Aorta (tissue), 5 donors: ENCODE data around the gene SLC9A9. TPM values are rescaled to one million over a fixed set of nuclear protein-coding genes. Genes with fewer than 3 reads are reported as not detected.

ENCODE experiments used
- ATAC-seq: fragments of 200-7000 bp; cut with Tn5 transposase; one replicate; pipeline ENCODE4 v1.9.1; 2022; ENCODE audit warnings: moderate library complexity; ENCODE audit not compliant: low FRiP score
- DNase-seq, 2 donors: peaks; one replicate each; pipeline ENCODE4 v3.0.0-alpha.2; 2020
- H3K27ac ChIP-seq, 2 donors: one replicate each; pipeline ENCODE4 v1.5.1; 2013; ENCODE audit warnings: low read length in 2 of 2, mild to moderate bottlenecking in 2 of 2, moderate library complexity in 2 of 2, control low read depth in 1 of 2, inconsistent platforms in 1 of 2, low read depth in 1 of 2
- H3K27me3 ChIP-seq, 2 donors: one replicate each; pipeline ENCODE4 v1.6.1; 2013; ENCODE audit warnings: control low read depth in 1 of 2, low read length in 1 of 2, mild to moderate bottlenecking in 1 of 2, moderate library complexity in 1 of 2; ENCODE audit not compliant: insufficient read depth in 2 of 2, control insufficient read depth in 1 of 2
- H3K36me3 ChIP-seq, 2 donors: one replicate each; pipeline ENCODE4 v1.6.1; 2013; ENCODE audit warnings: control low read depth in 1 of 2, low read length in 1 of 2, mild to moderate bottlenecking in 1 of 2; ENCODE audit not compliant: insufficient read depth in 2 of 2, control insufficient read depth in 1 of 2
- H3K4me1 ChIP-seq, 2 donors: one replicate each; pipeline ENCODE4 v1.6.1; 2013; ENCODE audit warnings: low read length in 2 of 2, control low read depth in 1 of 2, mild to moderate bottlenecking in 1 of 2, moderate library complexity in 1 of 2; ENCODE audit not compliant: insufficient read depth in 2 of 2, control insufficient read depth in 1 of 2
- H3K4me3 ChIP-seq, 2 donors: one replicate each; pipeline ENCODE4 v1.5.1; 2013; ENCODE audit warnings: low read length in 2 of 2, control low read depth in 1 of 2, mild to moderate bottlenecking in 1 of 2
- H3K9me3 ChIP-seq: one replicate; pipeline ENCODE4 v1.6.1; 2013; ENCODE audit warnings: mild to moderate bottlenecking, low read length; ENCODE audit not compliant: control insufficient read depth
- WGBS, 2 donors: extraction: QIAGEN DNeasy Blood & Tissue Kit; methylation state at CpG; one replicate each; pipeline ENCODE4 v1.1.7; 2013; 5-methylcytosine and 5-hydroxymethylcytosine counted together
- intact Hi-C, 2 donors: fragments of 100-400 bp; cut with DNase I; formaldehyde crosslinking; loops; one replicate each; pipeline versions ENCODE4 v1.14.2 to v1.15.0; 2022
- polyA plus RNA-seq, 2 donors: library from polyadenylated mRNA; stranded (reverse); fragments of 200-250 nt; gene quantifications; one replicate each; pipeline ENCODE4 v1.2.3, GENCODE V29; 2013
- total RNA-seq, 2 donors: library from RNA; stranded (reverse); fragmentation: NEBNext Ultra II Directional; extraction: Animal tissue kit (Norgen Biotek cat#: 25700); gene quantifications; one replicate each; pipeline ENCODE4 v1.2.1, GENCODE V29; 2021
- donor health status: healthy with polysubstance abuse.
- donor health status: Bipolar disorder and iron deficiency.
- donor health status: DM: no; HTN: no; CAD: no.
- donor health status: DM: no; HTN: no; CAD: no.
- donor health status: DM: yes; HTN: yes; CAD: no.

Gene SLC9A9
- total and polyA plus RNA-seq, 4 donors = 7.3 to 45.8 (median 12.5) TPM

DNA sequence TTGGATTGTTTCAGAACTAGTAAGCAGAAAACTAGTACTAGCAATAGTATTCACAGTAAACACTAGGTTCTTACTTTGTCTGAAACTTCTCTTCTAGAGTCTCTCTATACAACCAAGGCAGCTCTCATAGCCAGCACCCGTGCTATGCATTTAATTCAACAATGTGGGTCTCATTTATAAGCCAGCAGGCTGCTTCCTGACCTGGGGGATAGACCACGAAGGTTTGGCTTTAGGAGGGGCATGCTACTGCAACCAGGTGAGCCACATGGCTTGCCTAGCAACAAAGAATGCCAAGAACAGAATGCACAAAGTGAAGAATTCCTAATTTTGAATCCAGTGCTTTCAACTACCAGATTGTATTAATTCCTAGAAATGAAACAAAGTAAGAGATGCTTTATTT is 514.9 kb downstream of the SLC9A9 start:
- intact Hi-C loops = no loop called here
- Histone ChIP-seq H3K36me3 (no peaks in the 10 kb centered on the region), H3K4me3 (no peak overlapping the region), H3K27me3 (no peaks in the 10 kb centered on the region), H3K27ac (no peak overlapping the region), H3K9me3 (no peaks in the 10 kb centered on the region), H3K4me1 (peaks cover 1 to 4% of the 10 kb centered on the region in 2 donors)
- DNase-seq (no peak), ATAC-seq (no peak)
- WGBS, 2 donors = 59 to 64% methylated on average over 2 of the region's 2 CpGs

DNA sequence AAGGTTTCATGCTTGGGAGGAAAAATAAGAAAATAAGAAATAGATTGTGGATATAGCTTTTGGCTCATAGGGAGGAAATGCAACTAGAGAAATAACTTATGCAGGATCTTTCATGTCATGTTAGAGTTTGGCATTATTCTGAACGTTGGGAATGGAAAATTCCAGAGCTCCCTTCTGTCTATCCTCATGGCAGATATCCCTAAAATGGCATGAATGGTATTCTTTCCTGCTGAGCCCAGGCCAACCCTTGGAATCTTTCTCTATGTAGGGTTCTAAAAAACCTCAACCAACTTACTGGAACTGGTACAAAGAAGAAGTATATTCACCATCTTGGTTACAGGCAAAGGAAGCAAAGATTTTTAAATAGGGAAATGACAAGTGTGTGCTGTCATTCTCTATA is 516.2 kb downstream of the SLC9A9 start:
- no peaks in the 10 kb centered on the region for H3K4me1 ChIP-seq
- no peak for DNase-seq
- WGBS, 2 donors = 6 to 10% methylated on average over 1 of the region's 1 CpG
- H3K27ac ChIP-seq = no peak overlapping the region
- no peak for ATAC-seq
- no peaks in the 10 kb centered on the region for H3K36me3 ChIP-seq
- intact Hi-C loops = no loop called here
- no peak overlapping the region for H3K4me3 ChIP-seq
- H3K27me3 ChIP-seq = no peaks in the 10 kb centered on the region
- H3K9me3 ChIP-seq = no peaks in the 10 kb centered on the region

DNA sequence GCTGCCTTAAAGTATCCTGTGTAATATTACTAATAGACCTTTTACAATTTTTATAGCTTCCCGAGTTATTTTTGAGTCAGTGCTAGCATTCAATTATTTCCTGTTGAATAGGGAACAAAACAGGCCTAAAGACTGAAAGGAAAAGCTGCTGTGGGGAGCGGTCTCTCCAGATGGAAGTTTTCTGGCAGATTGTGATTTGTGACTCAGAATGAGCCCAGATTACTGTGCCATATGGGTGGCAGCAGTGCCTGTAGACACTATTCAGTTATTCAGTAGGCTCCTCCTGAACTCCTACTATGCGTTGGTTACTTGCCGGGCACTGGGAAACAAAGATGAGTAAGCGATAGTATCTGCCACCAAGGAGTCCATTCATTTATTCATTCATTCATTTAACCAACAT is 516.9 kb downstream of the SLC9A9 start:
- Histone ChIP-seq H3K36me3 (no peaks in the 10 kb centered on the region), H3K9me3 (no peaks in the 10 kb centered on the region), H3K27ac (no peak overlapping the region), H3K4me3 (no peak overlapping the region), H3K4me1 (no peaks in the 10 kb centered on the region), H3K27me3 (no peaks in the 10 kb centered on the region)
- ATAC-seq = no peak
- DNase-seq = no peak
- WGBS, 2 donors = 62 to 63% methylated on average over 5 of the region's 5 CpGs
- intact Hi-C loops = no loop called here

DNA sequence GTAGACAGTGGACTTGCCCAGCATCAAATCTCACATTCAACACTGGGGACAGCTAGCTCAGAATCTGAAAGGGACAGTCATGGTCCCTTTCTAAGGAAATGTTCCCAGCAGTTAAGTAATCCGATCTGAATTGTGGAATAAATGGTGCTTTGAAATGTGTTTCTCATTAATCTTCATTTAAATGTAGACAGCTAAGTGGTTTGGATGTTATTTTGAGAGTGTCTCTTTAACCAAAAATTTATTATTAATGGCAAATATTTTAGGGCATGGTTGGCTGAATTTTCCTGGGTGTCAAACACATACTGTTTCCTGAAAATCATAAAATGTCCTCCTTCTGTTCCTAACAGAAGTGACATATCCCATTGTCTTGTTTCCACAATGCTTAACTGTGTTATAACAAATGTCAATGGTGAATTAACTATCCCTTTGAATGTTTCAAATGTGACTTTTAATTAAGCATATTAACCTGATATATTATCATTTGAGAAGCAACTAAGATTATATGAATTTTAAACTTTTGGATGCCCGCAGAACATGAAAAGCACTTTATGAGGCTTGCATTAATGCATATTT is 517.9 kb downstream of the SLC9A9 start:
- no peaks in the 10 kb centered on the region for H3K27me3 ChIP-seq
- H3K9me3 ChIP-seq = no peaks in the 10 kb centered on the region
- 53 to 58% methylated on average over 2 of the region's 2 CpGs for WGBS, 2 donors
- intact Hi-C loops = no loop called here
- no peak for DNase-seq
- H3K4me1 ChIP-seq = no peaks in the 10 kb centered on the region
- H3K27ac ChIP-seq = no peak overlapping the region
- H3K36me3 ChIP-seq = no peaks in the 10 kb centered on the region
- no peak for ATAC-seq
- no peak overlapping the region for H3K4me3 ChIP-seq

DNA sequence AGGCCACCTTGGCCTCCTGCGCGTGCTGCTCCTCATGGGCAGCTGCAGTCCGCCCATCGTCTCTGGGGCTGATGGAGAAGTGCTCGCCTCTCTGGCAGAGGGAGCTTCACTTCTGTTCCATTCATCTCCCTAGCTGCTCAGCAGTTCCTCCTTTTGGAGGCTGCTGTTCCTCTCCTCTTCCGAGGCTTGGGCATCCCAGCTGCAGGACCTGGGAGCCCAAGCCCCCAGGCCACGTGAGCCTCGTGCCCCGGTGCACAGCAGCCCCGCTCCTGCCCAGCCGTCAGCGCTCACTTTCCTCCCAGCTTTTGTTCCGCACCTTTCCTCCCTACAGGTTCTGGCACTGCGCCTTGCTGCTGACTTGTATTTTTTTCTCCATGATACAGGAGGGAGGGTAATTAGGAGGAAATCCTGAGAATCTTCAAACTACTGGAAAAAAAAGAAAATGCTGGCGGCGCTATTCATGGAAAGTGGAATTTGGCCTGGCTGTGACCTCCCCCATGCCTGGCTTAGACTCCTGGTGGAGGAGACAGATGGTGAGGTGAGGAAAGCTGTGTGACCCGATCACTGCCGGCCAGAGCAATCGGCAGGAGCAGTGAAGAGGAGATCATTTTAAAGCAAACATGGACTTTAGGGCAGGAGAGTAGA is 518.6 kb downstream of the SLC9A9 start:
- intact Hi-C loops = no loop called here
- Histone ChIP-seq H3K36me3 (no peaks in the 10 kb centered on the region), H3K27ac (no peak overlapping the region), H3K9me3 (no peaks in the 10 kb centered on the region), H3K4me3 (no peak overlapping the region), H3K4me1 (no peaks in the 10 kb centered on the region), H3K27me3 (no peaks in the 10 kb centered on the region)
- WGBS, 2 donors = 40% methylated on average over 19 of the region's 19 CpGs
- DNase-seq (no peak), ATAC-seq (no peak)

DNA sequence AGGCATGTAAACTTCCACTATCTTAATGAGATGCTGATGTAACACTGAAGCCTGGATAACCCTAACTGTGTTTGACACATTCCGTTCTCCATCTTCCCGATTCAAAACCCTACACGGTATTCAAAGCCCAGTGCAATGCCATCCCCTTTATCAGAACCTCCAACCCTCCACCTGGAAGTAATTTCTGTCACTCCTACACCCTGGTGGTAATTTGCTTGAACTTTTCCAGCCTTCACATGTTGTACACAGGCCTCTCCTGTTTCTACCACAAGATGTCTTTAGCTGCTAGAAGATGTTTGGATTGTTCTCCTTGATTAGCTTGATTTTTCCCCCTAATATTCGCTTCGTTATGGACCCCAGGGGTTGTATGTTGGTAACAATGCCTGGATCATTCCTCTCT is 519.8 kb downstream of the SLC9A9 start:
- Histone ChIP-seq H3K27me3 (no peaks in the 10 kb centered on the region), H3K4me1 (no peaks in the 10 kb centered on the region), H3K36me3 (no peaks in the 10 kb centered on the region), H3K27ac (no peak overlapping the region), H3K4me3 (no peak overlapping the region), H3K9me3 (no peaks in the 10 kb centered on the region)
- intact Hi-C loops = no loop called here
- 83 to 96% methylated on average over 5 of the region's 5 CpGs for WGBS, 2 donors
- ATAC-seq (no peak), DNase-seq (no peak)

DNA sequence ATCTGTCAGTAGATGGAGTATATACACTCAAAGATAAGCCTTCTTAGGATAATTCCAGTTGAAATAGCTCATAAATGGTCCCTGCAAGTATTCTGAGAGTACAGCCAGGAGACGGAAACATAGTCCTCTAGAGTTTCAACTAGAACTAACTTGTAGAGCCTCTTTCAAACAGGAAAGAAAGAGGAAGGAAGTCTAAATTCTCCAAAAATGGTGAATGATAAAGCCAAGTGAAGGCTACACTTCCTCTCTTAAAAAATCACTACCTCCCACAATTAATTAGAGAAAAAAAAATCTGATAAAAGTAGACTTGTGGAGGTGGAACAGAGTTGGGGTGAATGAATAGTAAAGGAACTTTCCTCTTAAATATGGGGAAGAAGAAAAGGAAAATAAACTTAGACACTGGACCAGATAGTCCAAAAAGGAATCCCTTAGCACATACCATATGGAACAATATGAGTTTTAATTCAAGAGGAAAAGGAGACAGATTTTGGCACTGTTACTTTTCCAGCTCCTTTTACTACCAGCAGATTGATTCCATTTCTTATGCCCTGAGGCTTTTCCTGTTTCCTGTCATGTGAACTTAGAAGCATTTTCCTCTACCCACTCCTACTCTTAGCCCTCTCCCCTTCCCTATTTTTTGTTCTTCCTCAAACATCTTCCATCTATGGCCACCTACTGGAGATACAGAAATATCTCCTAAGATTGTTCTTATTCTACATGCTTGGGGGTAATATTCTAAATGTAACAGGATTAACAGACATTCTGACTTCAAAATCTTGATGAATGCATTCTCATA is 521.1 kb downstream of the SLC9A9 start:
- Histone ChIP-seq H3K36me3 (no peaks in the 10 kb centered on the region), H3K27ac (no peak overlapping the region), H3K4me1 (no peaks in the 10 kb centered on the region), H3K9me3 (no peaks in the 10 kb centered on the region), H3K27me3 (no peaks in the 10 kb centered on the region), H3K4me3 (no peak overlapping the region)
- intact Hi-C loops = no loop called here
- DNase-seq (no peak), ATAC-seq (no peak)
- WGBS, 2 donors = 89 to 96% methylated on average over 1 of the region's 1 CpG

DNA sequence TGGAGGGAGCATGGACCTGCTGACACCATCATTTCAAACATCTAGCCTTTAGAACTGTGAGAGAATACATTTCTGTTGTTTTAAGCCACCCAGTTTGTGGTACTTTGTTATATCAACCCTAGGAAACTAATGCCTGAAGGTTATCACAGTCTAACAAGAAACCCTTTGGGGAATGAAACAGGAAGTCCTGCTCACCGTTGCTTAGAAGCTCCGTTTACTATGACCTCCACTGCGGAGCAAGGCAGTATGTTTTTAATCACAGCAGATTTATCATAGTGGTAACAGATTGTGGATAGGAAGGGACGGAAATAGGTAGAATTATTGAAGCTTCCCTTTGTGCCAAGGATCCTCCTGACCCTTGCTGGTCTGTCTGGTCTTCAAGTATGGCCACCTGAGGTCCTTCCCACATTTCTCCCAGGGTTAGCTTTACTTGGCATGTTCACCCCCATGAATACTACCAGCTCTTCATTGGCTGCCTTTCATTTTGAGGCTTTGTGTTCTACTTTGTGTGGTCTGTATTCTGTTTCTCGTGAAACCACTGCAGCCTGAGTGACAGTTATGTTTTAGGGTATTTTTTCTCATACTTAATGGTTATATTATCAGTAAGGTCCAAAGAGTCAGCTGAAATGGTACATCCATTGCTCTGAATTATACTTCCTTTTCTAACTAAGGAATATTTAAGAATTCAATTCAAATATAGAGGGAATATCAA is 527.1 kb downstream of the SLC9A9 start:
- Histone ChIP-seq H3K27me3 (no peaks in the 10 kb centered on the region), H3K9me3 (no peaks in the 10 kb centered on the region), H3K4me3 (no peak overlapping the region), H3K36me3 (no peaks in the 10 kb centered on the region), H3K4me1 (no peaks in the 10 kb centered on the region), H3K27ac (no peak overlapping the region)
- no peak for DNase-seq
- no peak for ATAC-seq
- intact Hi-C loops = no loop called here
- WGBS, 2 donors = 65 to 70% methylated on average over 5 of the region's 5 CpGs
